GM06990 (cell line): ENCODE measurements around the gene C22orf15.
A peak's percentile ranks its signal among the peaks of the same experiment; 100 is the strongest.
"Not testable (repeated sequence)": the region's sequence is repeated elsewhere in the genome, so short reads cannot be mapped to it uniquely, and the experiment has no call there.

Source experiments
- DNase-seq: peaks from one replicate; pipeline ENCODE4 v3.0.0-alpha.2; 2011; ENCODE audit not compliant: insufficient read length; ENCODE audit errors: extremely low read depth
- H3K27me3 ChIP-seq: replicated peaks from 2 replicates; pipeline ENCODE4 v1.6.0; 2011; ENCODE audit warnings: low read length; ENCODE audit not compliant: control insufficient read depth, insufficient read depth
- H3K36me3 ChIP-seq: 2 replicates; pipeline ENCODE4 v1.5.1; 2011; ENCODE audit warnings: low read length; ENCODE audit not compliant: control insufficient read depth, insufficient read depth
- H3K4me3 ChIP-seq: replicated peaks from 2 replicates; pipeline ENCODE4 v1.5.1; 2011; ENCODE audit warnings: low read depth, mild to moderate bottlenecking, control low read depth, low read length
- TF ChIP-seq, protein P1 (sequence below): IDR thresholded peaks from 2 replicates; pipeline ENCODE4 v1.5.1; 2011; ENCODE audit warnings: low read length, control low read depth, mild to moderate bottlenecking, inconsistent platforms; ENCODE audit not compliant: insufficient read depth, poor library complexity, severe bottlenecking

Gene C22orf15

DNA sequence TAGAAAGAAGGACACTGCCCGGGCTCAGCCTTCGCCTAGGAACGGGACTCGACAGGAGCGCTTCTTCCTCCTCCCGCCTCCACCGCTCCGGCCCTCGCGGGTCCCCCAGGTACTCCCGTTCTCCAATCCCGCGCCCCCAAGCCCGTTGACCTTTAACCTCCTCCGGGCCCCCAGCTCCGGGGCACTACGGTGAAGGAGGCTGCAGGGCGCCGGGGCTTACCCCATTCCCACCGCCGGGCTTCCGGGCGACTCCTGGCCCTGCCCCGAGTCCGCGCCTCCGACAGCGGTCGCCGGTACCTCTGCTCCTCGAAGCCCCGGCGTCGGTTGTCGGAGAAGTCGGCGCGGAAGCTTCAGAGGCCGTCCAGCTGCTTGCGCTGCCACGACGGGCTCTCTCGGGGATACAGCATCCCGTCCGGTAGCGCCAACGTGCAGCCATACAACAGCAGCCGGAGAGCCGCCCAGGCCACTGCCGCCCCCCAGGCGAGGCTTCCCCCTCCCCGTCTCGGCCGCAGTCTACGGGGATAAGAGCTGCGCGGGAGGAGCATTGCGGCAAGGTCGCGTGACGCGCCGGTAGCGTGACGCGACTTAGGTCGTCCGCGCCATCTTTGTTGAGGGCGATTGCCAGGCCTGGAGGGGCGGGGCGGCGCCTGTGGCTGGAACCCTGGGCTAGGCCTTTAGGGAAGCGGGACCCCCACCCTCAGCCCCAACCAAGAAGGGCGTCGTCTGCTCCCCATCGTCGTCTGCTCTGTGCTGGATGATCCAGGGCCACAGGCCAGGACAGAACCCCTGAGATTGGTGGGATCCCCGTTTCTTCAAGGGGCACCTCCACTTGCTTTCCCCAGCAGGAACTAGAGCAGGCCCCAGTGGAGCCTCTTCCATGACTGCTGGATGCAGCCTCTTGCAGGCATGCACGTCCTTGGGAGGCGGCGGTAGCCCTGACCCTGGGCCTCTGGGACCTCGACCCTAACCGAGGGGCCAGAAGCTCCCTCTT, 45.7 kb upstream of the C22orf15 start:
- TF ChIP-seq, protein P1, sequence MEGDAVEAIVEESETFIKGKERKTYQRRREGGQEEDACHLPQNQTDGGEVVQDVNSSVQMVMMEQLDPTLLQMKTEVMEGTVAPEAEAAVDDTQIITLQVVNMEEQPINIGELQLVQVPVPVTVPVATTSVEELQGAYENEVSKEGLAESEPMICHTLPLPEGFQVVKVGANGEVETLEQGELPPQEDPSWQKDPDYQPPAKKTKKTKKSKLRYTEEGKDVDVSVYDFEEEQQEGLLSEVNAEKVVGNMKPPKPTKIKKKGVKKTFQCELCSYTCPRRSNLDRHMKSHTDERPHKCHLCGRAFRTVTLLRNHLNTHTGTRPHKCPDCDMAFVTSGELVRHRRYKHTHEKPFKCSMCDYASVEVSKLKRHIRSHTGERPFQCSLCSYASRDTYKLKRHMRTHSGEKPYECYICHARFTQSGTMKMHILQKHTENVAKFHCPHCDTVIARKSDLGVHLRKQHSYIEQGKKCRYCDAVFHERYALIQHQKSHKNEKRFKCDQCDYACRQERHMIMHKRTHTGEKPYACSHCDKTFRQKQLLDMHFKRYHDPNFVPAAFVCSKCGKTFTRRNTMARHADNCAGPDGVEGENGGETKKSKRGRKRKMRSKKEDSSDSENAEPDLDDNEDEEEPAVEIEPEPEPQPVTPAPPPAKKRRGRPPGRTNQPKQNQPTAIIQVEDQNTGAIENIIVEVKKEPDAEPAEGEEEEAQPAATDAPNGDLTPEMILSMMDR: no peak
- Histone ChIP-seq H3K36me3 (peaks cover 9% of the 10 kb centered on the region), H3K27me3 (no peaks in the 10 kb centered on the region), H3K4me3 (peak overlapping the region; percentile 67)
- peak; percentile 89 for DNase-seq

- DNase-seq: no peak
These were observed 44.2 kb upstream of the C22orf15 start for GRCh38 chr22:23718371-23719165.

GRCh38 chr22:23720855-23721254, 41.9 kb upstream of the C22orf15 start:
- TF ChIP-seq, protein P1: no peak
- Histone ChIP-seq H3K4me3 (no peak overlapping the region), H3K36me3 (no peaks in the 10 kb centered on the region)

More at GRCh38 chr22:23718371-23719165, 44.2 kb upstream of the C22orf15 start:
- Histone ChIP-seq H3K36me3 (peaks cover 5% of the 10 kb centered on the region), H3K4me3 (no peak overlapping the region), H3K27me3 (no peaks in the 10 kb centered on the region)
- TF ChIP-seq, protein P1: no peak

DNA sequence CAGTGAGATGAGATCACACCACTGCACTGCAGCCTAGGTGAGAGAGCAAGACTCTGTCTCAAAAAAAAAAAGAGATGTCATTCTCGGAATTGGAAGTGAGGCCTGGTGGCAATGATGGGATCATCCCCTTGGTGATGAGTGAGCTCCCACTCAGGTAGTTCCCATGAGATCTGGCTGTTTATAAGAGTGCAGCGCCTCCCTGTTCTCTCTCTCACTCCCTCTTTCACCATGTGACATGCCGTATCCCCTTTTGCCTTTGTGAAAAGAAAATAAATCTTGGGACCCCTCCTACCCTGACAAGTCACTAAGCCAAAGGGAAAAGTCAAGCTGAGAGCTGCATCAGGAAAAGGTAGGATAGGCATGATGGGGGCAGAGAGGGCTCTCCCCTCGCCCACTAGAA, 40.6 kb upstream of the C22orf15 start:
- TF ChIP-seq, protein P1: no peak
- H3K36me3 ChIP-seq: no peaks in the 10 kb centered on the region

More at GRCh38 chr22:23720855-23721254, 41.9 kb upstream of the C22orf15 start:
- H3K27me3 ChIP-seq: no peaks in the 10 kb centered on the region
- DNase-seq: no peak

GRCh38 chr22:23722724-23723123, 40.1 kb upstream of the C22orf15 start:
- Histone ChIP-seq H3K4me3 (no peak overlapping the region), H3K27me3 (no peaks in the 10 kb centered on the region; the same call in 1 of the 2 replicates), H3K36me3 (no peaks in the 10 kb centered on the region)
- TF ChIP-seq, protein P1: no peak
- no peak for DNase-seq

More for the DNA sequence above, 40.6 kb upstream of the C22orf15 start:
- DNase-seq: no peak
- Histone ChIP-seq H3K4me3 (no peak overlapping the region), H3K27me3 (no peaks in the 10 kb centered on the region)

DNA sequence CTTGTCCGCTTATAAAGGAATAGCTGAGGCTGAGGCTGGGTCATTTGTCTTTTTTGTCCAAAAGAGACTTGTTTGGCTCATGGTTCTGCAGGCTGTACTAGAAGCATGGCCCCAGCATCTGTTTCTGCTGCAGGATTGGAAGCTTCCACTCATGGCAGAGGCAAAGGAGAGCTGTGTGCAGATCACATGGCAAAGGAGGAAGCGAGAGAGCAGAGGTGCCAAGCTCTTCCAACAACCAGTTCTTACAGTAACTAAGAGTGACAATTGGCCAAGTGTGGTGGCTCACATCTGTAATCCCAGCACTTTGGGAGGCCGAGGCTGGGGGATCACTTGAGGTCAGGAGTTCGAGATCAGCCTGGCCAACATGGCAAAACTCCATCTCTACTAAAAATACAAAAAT, 34.7 kb upstream of the C22orf15 start:
- DNase-seq, H3K36me3 ChIP-seq, H3K27me3 ChIP-seq, H3K4me3 ChIP-seq: not testable (repeated sequence)
